COR-L47 (cell line): Measurements from ENCODE around the gene MKNK2.

Experiments used
- DNase-seq: peaks from one replicate; lab custom pipeline; 2025; lab: John Stamatoyannopoulos, UW

MKNK2 gene

DNA sequence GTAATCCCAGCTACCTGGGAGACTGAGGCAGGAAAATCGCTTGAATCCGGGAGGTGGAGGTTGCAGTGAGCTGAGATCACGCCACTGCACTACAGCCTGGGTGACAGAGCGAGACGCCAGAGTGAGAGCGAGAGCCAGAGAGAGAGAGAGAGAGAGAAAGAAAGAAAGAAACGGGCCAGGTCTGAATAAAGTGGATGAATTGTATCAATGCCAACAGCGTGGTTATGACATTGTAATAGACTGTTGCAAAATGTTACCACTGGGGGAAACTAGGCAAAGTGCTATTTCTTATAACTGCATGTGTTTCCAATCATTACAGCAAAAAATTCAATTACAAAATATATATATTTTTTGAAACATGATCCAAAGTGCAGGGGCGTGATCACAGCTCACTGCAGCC, 23.7 kb downstream of the MKNK2 start:
- DNase-seq, result no peak

DNA sequence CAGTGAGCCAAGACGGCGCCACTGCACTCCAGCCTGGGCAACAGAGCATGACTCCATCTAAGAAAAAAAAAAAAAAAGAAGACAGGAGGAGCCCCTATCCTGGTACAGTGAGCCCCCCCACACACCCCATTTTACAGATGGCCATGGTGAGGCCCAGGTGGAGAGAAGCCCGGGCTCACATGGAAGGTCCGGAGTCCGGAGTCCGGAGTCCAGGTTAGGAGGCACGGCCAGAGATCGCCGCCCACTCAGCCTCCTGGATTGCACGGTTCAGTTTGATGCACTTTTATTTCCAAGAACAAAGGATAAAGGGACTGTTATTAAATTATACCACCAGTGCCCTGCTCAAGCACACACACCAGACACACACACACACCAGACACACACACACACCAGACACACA, 24.3 kb downstream of the MKNK2 start:
- DNase-seq, result no peak

DNA sequence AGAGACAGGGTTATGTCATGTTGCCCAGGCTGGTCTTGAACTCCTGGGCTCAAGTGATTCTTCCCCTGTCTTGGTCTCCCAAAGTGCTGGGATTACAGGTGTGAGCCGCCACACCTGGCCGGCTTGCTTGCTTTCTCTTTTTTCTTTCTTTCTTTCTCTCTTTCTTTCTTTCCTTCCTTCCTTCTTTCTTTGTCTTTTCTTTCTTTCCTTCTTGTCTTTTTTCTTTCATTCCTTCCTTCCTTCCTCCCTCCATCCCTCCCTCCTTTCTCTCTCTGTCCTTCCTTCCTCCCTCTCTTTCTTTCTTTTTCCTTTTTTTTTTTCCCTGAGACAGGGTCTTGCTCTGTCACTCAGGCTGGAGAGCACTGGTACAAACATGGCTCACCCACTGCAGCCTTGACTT, 28.8 kb downstream of the MKNK2 start:
- no peak for DNase-seq

DNA sequence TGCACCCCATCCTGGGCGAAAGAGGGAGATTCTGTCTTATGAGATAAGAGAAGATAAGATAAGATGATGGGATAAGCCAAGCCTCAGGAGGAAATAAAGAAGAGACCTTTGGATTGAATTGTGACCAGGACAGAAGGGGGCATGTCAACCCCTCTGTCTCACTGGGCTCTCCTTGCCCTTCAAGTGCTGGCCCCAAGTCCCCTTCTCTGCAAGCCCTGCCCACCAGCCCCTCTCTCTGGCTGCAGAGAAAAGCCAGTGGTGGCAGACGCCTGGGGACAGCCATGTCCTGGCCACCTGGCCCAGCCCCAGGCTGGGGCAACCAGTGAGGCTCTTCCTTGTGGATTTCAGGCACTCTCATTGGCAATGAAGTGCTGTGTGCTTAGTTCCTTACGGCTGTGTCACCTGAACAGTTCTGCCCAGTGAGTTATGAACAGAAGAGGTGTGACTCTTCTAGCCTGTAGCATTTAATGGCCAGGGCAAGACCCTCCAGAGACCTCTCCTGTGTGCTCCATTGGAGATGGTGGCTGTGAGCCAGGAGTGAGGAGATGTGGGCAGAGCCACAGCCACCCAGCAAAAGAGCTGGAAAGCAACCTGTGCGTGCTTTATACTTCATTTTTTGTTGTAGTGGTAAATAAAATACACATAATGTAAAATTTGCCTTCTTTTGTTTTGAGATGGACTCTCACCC, 29.4 kb downstream of the MKNK2 start:
- no peak for DNase-seq

DNA sequence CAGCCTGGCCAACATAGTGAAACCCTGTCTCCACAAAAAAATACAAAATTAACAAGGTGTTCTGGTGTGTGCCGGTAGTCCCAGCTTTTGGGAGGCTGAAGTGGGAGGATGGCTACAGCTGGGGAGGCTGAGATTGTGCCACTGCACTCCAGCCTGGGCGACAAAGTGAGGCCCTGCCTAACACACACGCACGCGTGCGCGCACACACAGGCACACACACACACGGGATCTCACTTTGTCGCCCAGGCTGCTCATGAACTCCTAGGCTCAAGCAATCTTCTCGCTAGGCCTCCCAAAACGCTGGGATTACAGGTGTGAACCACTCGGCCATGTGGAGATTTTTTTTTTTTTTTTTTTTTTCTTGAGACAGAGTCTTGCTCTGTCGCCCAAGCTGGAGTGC, 32.3 kb downstream of the MKNK2 start:
- no peak for DNase-seq

DNA sequence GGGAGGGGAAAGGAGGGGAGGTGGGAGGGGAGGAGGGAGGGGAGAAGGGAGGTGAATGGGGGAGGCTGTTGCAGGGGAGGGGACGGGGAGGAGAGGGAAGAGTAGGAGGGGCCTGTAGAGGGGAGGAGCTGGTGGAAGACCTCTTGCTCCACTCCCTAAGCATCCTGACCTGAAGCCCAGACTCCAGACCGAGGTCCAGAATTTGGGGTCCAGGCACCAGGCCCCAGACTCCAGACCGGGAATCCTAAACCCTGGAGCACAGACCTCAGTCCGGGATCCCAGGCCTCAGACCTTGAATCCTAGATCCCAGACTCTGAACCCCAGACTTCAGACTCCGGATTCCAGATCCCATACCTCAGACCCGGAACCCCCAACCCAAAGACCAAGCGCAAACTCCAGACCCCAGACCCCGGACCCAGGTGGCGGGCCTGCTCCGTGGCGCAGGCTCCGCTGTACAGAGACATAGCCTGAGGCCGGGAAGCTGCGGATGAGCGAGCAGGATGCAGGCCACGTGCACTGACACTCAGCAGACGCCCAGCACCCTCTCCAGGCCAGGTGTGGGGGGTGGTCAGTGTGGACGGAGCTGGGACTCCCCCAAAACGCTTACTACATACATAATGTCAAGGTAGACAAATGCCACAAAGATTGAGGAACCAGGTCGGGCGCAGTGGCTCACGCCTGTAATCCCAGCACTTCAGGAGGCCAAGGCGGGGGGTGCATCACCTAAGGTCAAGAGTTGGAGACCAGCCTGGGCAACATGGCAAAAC, 34.8 kb downstream of the MKNK2 start:
- peak; percentile 41 for DNase-seq

DNA sequence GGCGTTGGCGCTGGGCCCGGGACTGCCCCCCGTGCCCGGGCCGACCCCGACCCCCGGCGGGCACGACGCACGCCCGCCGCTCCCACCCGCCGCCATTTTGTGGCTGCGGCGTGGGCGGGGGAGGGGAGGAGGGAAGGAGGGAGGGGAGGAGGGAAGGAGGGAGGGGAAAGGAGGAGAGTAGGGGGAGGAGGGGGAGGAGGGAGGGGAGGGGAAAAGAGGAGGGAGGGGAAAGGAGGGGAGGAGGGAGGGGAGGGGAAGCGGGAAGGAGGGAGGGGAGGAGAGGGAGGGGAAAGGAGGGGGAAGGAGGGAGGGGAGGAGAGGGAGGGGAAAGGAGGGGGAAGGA, 35.5 kb downstream of the MKNK2 start, which contains the start of gene BTBD2:
Gene BTBD2 (minus strand): TSS at position 107 of the 343 bp plus-strand sequence. CDS start 11 bp downstream, at position 96.
- peak; percentile 34 for DNase-seq

DNA sequence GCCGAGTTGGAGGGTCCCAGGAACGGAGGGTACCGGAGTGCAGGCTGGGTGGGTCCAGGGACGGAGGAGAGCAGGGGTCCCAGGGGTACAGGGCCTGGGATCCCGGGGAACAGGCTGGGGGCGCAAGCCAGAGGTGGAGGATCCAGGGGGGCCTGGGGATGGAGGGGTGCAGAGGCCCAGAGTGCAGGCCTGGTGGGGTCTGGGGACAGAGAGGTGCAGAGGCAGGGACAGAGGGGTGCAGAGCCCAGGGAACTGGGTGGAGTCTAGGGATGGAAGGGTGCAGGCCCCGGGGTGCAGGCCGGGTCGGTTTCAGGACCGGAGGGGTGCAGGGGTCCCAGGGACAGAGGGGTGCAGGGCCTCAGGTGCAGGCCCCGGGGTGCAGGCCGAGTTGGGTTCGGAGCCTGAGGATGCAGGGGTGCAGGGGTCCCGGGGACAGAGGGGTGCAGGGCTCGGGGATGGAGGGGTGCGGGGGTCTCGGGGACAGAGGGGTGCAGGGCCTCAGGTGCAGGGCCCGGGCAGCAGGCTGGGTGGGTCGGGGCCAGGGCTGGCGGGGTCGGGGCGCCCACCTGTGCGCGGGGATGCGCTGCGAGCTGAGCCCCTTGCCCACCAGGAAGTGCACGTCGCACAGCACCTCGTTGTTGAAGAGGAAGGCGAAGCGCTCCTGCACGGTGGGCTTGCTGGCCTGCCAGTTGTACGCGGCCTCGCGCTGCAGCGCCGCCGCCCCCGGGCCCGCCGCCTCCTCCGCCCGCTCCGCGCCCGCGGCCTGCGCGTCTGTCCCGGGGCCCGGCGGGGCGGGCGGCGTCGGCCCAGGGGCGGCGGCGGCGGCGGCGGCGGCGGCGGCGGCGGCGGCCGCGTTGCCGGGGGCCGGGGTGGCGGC, 36.1 kb downstream of the MKNK2 start:
- DNase-seq, result peak; percentile 28

DNA sequence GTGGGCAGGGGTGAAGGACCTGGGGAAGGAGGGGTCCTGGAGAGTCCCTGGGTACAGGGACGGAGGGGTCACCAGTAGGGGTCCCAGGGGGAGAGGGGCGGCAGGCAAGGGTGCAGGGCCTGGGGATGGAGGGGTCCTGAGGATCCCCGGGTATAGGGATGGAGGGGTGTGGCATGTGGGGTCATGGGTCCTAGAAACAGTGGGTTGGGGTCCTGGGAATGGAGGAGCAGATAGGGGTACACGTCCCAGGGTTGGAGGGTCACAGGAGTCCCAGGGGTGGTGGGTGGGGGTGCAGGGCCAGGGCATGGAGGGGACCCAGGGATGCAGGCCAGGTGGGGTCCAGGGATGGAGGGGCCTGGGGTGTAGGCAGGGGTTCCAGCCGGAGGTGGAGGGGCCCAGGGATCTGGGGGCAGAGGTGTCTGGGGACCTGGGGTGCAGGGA, 36.9 kb downstream of the MKNK2 start:
- DNase-seq, result no peak

DNA sequence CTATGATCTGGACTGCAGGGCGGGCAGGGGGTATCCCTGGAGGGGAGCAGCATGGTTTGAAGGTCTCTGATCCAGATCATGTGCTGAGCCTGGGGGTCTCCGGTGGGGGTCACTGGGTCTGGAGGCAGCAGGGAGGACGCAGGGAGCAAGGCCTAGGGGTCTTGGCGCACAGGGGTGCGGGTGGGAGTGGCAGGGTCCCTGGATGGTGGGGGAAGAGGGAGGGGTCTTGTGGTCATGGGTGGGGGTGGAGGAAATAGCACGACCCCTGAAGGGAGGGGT, 37.4 kb downstream of the MKNK2 start:
- DNase-seq, result no peak

DNA sequence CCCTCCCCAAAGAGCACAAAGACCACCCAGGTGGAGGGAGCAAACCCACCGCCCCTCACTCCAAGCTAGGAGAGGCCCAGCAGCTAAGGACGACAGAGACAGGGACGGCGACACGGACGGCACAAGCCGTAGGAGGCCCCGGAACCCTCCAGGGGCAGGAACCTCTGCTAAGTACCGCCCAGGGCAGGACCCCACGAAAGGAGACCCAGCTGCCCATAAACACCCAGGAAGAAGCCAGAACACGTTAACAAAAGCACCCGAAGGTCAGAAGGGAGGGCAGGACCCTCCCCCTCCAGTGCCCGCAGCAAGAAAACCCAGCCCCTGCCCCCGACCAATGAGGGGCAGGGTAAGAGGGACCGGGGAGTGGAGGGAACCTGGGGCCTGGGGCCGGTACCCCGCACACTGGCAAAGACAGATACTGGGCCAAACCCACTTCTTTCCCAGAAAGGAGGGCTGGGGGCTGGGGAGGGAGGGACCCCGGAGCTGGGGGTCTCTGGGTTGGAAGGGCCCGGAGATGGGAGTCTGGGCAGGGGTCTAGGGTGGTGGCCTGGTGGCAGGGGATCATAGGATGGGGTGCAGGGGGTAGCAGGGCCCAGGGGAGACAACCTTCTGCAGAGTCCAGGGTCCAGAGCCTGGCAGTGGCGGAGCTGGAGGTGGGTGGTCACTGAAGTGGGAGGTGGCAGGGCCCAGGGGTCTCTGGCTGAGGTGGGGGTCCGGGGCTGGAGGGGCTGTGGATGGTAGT, 37.9 kb downstream of the MKNK2 start:
- no peak for DNase-seq

DNA sequence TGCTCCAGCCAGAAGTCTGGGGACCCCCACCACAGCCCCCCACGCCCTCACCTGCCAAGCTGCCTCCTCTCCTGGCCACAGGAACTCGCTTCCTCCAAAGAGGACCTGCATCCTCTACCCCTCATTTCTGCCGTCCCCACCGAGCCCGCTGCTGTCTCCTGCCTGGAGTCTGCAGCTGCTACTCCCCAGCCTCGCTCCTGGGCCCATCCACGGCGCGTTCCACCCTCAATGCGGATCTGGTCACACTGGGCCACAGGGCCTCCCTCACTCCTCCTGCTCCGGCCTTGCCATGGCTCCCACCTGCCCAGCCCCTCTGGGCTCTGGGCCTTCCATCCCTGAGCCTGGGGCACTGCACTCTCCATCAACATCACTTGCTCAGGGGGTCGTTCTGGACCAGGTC, 39.9 kb downstream of the MKNK2 start:
- no peak for DNase-seq

DNA sequence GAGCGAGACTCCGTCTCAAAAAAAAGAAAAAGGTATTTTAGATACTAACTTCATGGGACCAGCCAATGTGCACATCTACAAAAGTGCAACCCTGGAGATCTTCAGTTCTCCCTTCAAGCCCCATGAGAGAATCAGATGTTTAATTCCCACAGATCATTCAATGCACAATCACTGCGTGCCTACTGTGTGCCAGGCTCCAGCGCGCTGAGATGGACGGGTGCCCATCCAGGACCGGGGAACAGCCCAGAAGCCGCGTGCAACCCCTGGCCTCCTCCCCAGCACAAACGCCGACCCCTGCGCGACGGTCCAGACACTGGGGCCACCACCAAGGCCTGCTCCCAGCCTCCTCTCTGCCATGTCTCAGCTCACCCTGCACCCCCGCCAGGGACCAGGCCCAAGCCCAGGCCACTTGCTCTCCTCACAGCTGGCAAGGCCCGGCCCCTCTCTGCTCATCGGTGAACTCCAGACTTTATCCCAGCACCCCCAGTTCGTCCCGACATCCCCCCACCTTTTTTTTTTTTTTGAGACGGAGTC, 40.8 kb downstream of the MKNK2 start:
- DNase-seq, result no peak

DNA sequence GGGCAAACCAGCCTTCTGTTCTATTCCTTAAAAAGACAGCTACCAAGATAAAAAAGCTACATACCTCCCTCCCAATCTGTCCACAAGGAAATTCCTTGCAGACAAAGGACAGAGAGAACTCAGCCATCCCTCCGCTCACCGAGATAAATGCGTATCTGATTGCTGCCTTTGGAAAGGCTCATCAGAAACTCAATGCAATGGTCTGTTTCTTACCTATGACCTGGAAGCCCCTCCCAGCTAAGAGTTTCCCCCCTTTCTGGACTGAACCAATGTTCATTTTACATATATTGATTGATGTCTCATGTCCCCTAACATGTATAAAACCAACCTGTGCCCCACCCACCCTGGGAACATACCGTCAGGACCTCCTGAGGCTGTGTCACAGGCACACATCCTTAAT, 47.2 kb downstream of the MKNK2 start:
- no peak for DNase-seq

DNA sequence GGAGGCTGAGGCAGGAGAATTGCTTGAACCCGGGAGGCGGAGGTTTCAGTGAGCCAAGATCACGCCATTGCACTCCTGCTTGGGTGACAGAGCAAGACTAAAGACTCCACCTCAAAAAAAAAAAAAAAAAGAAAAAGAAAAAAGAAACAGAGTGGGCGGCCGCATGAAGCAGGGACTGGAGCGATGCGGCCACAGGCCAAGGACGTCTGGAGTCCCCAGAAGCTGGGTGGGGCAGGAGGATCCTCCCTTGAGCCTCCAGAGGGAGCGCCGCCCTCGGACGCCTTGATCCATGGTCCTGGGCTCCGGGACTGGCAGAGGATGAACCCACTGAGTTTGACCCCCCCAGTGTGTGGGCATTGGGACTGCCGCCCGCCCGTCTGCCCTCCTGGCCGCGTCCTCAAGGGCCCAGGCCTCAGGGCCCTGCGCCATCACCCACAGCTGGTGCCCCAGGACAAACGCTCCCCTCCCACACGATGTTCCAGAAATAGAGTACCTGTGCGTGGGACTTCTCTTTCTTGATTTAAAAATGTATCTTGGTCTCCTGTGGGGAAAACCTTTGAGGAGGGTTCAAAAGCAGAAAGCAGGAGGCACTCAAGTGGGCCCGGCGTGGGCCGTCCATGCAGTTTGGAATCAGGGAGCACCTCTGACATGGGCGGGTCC, 51.1 kb downstream of the MKNK2 start:
- DNase-seq, result no peak

DNA sequence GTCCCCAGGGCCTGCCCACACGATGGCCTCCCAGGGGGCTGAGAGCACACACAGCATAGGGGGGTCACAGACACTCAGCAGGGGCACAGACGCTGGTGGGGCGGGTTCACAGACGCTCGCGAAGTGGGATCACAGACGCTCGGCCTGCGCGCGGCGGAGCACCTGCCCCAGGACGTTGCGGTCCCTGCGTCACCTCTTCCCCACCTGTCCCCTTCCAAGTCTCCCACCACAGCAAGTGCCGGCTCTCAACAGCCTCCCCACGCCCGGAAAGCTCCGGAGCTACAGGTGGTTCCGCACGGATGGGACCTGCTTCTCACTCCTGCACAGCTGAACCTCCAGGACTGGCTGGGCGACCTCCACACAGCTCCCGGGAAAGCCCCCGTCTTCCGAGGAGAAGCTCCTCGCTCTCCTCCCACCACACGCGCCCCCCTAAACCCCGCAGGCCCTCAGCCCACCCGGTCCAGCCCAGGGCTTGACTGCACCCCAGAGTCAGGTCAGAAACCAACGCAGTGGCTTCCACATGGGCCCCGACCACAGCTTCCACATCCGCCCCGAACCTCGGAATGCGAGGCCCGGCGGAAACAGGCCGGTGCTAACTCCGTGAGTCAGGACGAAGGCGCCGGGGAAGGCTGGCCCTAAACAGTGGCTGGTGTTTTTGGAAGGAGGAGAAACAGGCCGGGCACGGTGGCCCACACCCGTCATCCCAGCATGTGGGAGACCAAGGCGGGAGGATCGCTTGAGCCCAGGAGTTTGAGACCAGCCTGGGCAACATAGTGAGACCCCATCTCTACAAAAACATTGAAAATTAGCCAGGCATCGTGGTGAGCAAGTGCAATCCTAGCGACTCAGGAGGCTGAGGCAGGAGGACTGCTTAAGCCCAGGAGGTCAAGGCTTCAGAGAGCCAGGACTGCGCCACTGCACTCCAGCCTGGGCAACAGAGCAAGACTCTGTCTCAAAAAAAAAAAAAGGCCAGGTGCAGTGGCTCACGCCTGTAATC, 52.0 kb downstream of the MKNK2 start:
- no peak for DNase-seq

DNA sequence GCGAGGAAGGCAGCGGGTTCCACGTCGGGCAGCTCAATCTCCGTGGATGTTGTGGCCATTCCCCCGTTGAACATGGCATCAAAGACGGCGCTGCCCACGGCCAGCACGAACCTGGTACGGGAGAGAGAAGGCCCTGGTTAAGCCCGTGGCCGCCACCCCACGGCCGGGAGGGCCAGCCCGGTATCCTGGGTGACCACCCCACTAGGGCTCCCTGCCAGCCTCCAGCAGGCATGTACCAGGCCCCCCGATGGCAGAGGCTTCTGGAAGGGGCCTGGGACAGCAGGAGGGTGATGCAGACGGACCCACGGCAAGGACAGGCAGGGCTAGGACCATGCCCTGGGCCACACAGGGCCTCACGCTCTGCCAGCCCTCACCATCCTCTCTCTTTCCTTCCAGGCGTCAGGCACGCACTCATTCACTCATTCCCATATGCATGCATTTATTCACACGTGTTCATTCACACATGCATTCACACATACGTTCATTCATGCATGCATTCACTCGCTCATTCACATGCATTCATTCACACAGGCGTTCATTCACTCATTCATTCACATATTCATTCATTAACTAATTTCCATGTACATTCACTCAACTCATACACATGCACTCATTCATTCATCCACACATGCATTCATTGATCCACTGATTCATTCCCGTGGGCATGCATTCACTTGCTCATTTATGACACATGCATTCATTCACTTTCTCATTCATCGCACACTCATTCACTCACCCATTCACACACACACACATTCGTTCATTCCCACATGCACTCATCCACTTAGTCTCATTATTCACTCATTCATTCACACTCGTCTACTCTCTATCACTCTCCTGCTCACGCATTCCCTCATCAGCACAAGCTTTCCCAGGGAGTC, 53.5 kb downstream of the MKNK2 start:
- DNase-seq, result no peak

DNA sequence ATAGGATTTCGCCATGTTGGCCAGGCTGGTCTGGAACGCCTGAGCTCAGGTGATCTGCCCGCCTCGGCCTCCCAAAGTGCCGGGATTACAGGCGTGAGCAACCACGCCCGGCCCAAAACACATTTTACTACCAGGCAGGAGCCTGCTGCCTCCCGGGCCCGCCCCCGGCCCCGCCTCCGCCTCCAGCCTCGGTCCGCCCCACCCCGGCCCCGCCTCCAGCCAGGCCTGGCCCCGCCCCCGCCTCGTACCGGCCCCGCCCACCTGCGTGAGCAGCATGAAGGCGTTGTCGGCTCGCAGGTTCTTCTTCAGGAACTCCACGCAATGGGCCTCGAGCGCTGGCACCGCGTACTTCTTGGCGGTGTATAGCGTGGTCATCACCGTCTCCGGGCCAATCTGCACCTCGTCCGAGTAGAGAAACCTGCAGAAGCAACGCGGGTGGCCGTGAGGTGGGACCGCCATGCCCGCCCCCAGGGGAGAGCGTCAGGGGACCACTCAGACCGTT, 58.2 kb downstream of the MKNK2 start:
- no peak for DNase-seq
